Measurements from ENCODE around the gene GPR160. TPM values are rescaled to one million over a fixed set of nuclear protein-coding genes. Genes with fewer than 3 reads are reported as not detected.

GPR160 gene
- total RNA-seq, 1 donor from 2014 or later: 1.4 TPM

GRCh38 chr3:170047133-170047404 lies 9.3 kb downstream of the GPR160 start:
- no peaks in the 10 kb centered on the region for H3K9me3 ChIP-seq (ENCODE audit: insufficient read depth, low read depth, low read length)
- H3K4me3 ChIP-seq (ENCODE audit: insufficient read depth, low read depth, low read length): no peak overlapping the region
- no peaks in the 10 kb centered on the region for H3K36me3 ChIP-seq (ENCODE audit: insufficient read depth, low read length)
- no peaks in the 10 kb centered on the region for H3K27me3 ChIP-seq (ENCODE audit: insufficient read depth, low read length)
- TF ChIP-seq EZH2 (IDR thresholded peaks at IDR 0.05; ENCODE audit: insufficient read depth, low read length): no peak
- no peak for TF ChIP-seq CTCF (IDR thresholded peaks at IDR 0.05; ENCODE audit: insufficient read depth, low read depth, low read length)
- Mint-ChIP-seq H3K4me3 (ENCODE audit: unreplicated experiment) (no peak overlapping the region), H3K27ac (ENCODE audit: unreplicated experiment) (no peak overlapping the region), H3K4me1 (ENCODE audit: low read depth, unreplicated experiment) (no peaks in the 10 kb centered on the region), H3K27me3 (ENCODE audit: low read depth, unreplicated experiment) (peaks cover 3% of the 10 kb centered on the region), H3K36me3 (ENCODE audit: low read depth, unreplicated experiment) (no peaks in the 10 kb centered on the region), H3K9me3 (ENCODE audit: unreplicated experiment) (no peaks in the 10 kb centered on the region)
- DNase-seq (ENCODE audit: low read depth) (no peak), FAIRE-seq (no peak)
- no peak overlapping the region for H3K9ac ChIP-seq (ENCODE audit: low read length)
- no peak overlapping the region for H2AFZ ChIP-seq (ENCODE audit: low read depth, low read length)
- no peak overlapping the region for H3K4me2 ChIP-seq (ENCODE audit: low read length)
- no peaks in the 10 kb centered on the region for H4K20me1 ChIP-seq (ENCODE audit: insufficient read depth, low read length)
- peaks cover 8% of the 10 kb centered on the region for H3K4me1 ChIP-seq (ENCODE audit: insufficient read depth, low read length)
- H3K27ac ChIP-seq (ENCODE audit: low read depth, low read length): no peak overlapping the region
- H3K79me2 ChIP-seq (ENCODE audit: insufficient read depth, low read length): no peaks in the 10 kb centered on the region

GRCh38 chr3:170049146-170050000 lies 11.6 kb downstream of the GPR160 start:
- Histone ChIP-seq H3K4me3 (ENCODE audit: insufficient read depth, low read depth, low read length) (no peak overlapping the region), H3K4me1 (ENCODE audit: insufficient read depth, low read length) (peaks cover 8% of the 10 kb centered on the region), H3K4me2 (ENCODE audit: low read length) (peak overlapping the region; percentile 16), H3K9me3 (ENCODE audit: insufficient read depth, low read depth, low read length) (no peaks in the 10 kb centered on the region), H2AFZ (ENCODE audit: low read depth, low read length) (no peak overlapping the region), H3K79me2 (ENCODE audit: insufficient read depth, low read length) (no peaks in the 10 kb centered on the region), H3K27me3 (ENCODE audit: insufficient read depth, low read length) (no peaks in the 10 kb centered on the region), H3K36me3 (ENCODE audit: insufficient read depth, low read length) (no peaks in the 10 kb centered on the region), H4K20me1 (ENCODE audit: insufficient read depth, low read length) (no peaks in the 10 kb centered on the region), H3K9ac (ENCODE audit: low read length) (no peak overlapping the region), H3K27ac (ENCODE audit: low read depth, low read length) (no peak overlapping the region)
- H3K27ac Mint-ChIP-seq (ENCODE audit: unreplicated experiment): no peak overlapping the region
- no peaks in the 10 kb centered on the region for H3K27me3 Mint-ChIP-seq (ENCODE audit: low read depth, unreplicated experiment)
- no peaks in the 10 kb centered on the region for H3K4me1 Mint-ChIP-seq (ENCODE audit: low read depth, unreplicated experiment)
- DNase-seq (ENCODE audit: low read depth): peak; percentile 59
- no peaks in the 10 kb centered on the region for H3K36me3 Mint-ChIP-seq (ENCODE audit: low read depth, unreplicated experiment)
- no peak overlapping the region for H3K4me3 Mint-ChIP-seq (ENCODE audit: unreplicated experiment)
- TF ChIP-seq CTCF (IDR thresholded peaks at IDR 0.05; ENCODE audit: insufficient read depth, low read depth, low read length): no peak
- no peak for TF ChIP-seq EZH2 (IDR thresholded peaks at IDR 0.05; ENCODE audit: insufficient read depth, low read length)
- H3K9me3 Mint-ChIP-seq (ENCODE audit: unreplicated experiment): no peaks in the 10 kb centered on the region
- no peak for FAIRE-seq

GRCh38 chr3:170050753-170051152 lies 13.0 kb downstream of the GPR160 start:
- Histone ChIP-seq H4K20me1 (ENCODE audit: insufficient read depth, low read length) (no peaks in the 10 kb centered on the region), H3K27me3 (ENCODE audit: insufficient read depth, low read length) (no peaks in the 10 kb centered on the region), H3K9ac (ENCODE audit: low read length) (no peak overlapping the region), H3K4me3 (ENCODE audit: insufficient read depth, low read depth, low read length) (no peak overlapping the region), H3K4me2 (ENCODE audit: low read length) (no peak overlapping the region), H3K79me2 (ENCODE audit: insufficient read depth, low read length) (no peaks in the 10 kb centered on the region), H3K27ac (ENCODE audit: low read depth, low read length) (no peak overlapping the region), H3K36me3 (ENCODE audit: insufficient read depth, low read length) (no peaks in the 10 kb centered on the region), H3K4me1 (ENCODE audit: insufficient read depth, low read length) (peaks cover 8% of the 10 kb centered on the region), H3K9me3 (ENCODE audit: insufficient read depth, low read depth, low read length) (no peaks in the 10 kb centered on the region), H2AFZ (ENCODE audit: low read depth, low read length) (no peak overlapping the region)
- Mint-ChIP-seq H3K4me3 (ENCODE audit: unreplicated experiment) (no peak overlapping the region), H3K9me3 (ENCODE audit: unreplicated experiment) (no peaks in the 10 kb centered on the region), H3K27me3 (ENCODE audit: low read depth, unreplicated experiment) (no peaks in the 10 kb centered on the region), H3K27ac (ENCODE audit: unreplicated experiment) (no peak overlapping the region), H3K4me1 (ENCODE audit: low read depth, unreplicated experiment) (peaks cover 4% of the 10 kb centered on the region), H3K36me3 (ENCODE audit: low read depth, unreplicated experiment) (no peaks in the 10 kb centered on the region)
- no peak for FAIRE-seq
- DNase-seq (ENCODE audit: low read depth): no peak
- no peak for TF ChIP-seq CTCF (IDR thresholded peaks at IDR 0.05; ENCODE audit: insufficient read depth, low read depth, low read length)
- no peak for TF ChIP-seq EZH2 (IDR thresholded peaks at IDR 0.05; ENCODE audit: insufficient read depth, low read length)

Measured in astrocyte (in vitro differentiated cells and primary cell).